Measurements from ENCODE around the gene KIF25.

- TF ChIP-seq CTCF (IDR thresholded peaks at IDR 0.05), result no peak
- no peak for TF ChIP-seq MAX (IDR thresholded peaks at IDR 0.05)
These were observed 3.6 kb upstream of the KIF25 start for GRCh38 chr6:167993831-167994230.

All from A549 (cell line).